NT2/D1 (cell line): ENCODE results near the gene BRINP1.

Experiments used
- SUZ12 ChIP-seq: IDR thresholded peaks from 2 replicates; pipeline ENCODE4 v1.6.1; 2011; ENCODE audit not compliant: insufficient read length, insufficient read depth; ENCODE audit errors: extremely low read depth
- YY1 ChIP-seq: IDR thresholded peaks from 2 replicates; pipeline ENCODE4 v1.6.1; 2011; ENCODE audit not compliant: insufficient read length, insufficient read depth
- ZNF274 ChIP-seq: IDR thresholded peaks from 2 replicates; pipeline ENCODE4 v1.6.1; 2011; ENCODE audit warnings: mild to moderate bottlenecking, low read depth, low read length

GRCh38 chr9:119159386-119159785 is 209.8 kb downstream of the BRINP1 start:
- no peak for TF ChIP-seq YY1
- TF ChIP-seq SUZ12 = no peak
- TF ChIP-seq ZNF274 = no peak
